Stimulated activated CD4-positive, alpha-beta T cell treated with anti-CD3 and anti-CD28 coated beads, Interleukin-4, amount 100 ng/mL, for 24 hours (primary cell): ENCODE results near the gene GOLPH3.
"Not testable (repeated sequence)": the region's sequence is repeated elsewhere in the genome, so short reads cannot be mapped to it uniquely, and the experiment has no call there.

Experiments
- DNase-seq: peaks from one replicate; pipeline ENCODE4 v3.0.0-alpha.2; 2020

GOLPH3 gene

GRCh38 chr5:32096891-32097595, 77.1 kb downstream of the GOLPH3 start:
- no peak for DNase-seq

- no peak for DNase-seq
These were observed 78.9 kb downstream of the GOLPH3 start for GRCh38 chr5:32095261-32095671.

- no peak for DNase-seq
These were observed 79.4 kb downstream of the GOLPH3 start for GRCh38 chr5:32094691-32095090.

- DNase-seq, result peak; percentile 73
These were observed 80.9 kb downstream of the GOLPH3 start for GRCh38 chr5:32092938-32093812.

GRCh38 chr5:32090755-32091128, 83.4 kb downstream of the GOLPH3 start:
- no peak for DNase-seq

GRCh38 chr5:32090026-32090754, 83.9 kb downstream of the GOLPH3 start:
- no peak for DNase-seq

- no peak for DNase-seq
These were observed 84.7 kb downstream of the GOLPH3 start for GRCh38 chr5:32089146-32090000.

- DNase-seq, result no peak
These were observed 85.9 kb downstream of the GOLPH3 start for GRCh38 chr5:32088214-32088613.

GRCh38 chr5:32087086-32088082, 86.7 kb downstream of the GOLPH3 start:
- DNase-seq, result no peak

- no peak for DNase-seq
These were observed 90.1 kb downstream of the GOLPH3 start for GRCh38 chr5:32083981-32084430.

GRCh38 chr5:32082701-32083100, 91.4 kb downstream of the GOLPH3 start:
- DNase-seq, result no peak

- DNase-seq, result not testable (repeated sequence)
These were observed 93.6 kb downstream of the GOLPH3 start for GRCh38 chr5:32080565-32080964.

- DNase-seq, result not testable (repeated sequence)
These were observed 95.3 kb downstream of the GOLPH3 start for GRCh38 chr5:32078855-32079254.

GRCh38 chr5:32076699-32077695, 97.1 kb downstream of the GOLPH3 start:
- DNase-seq, result peak; percentile 27
